ENCODE measurements around the gene PCSK5.
"Not testable (repeated sequence)": the region's sequence is repeated elsewhere in the genome, so short reads cannot be mapped to it uniquely, and the experiment has no call there.

PCSK5 gene

DNA sequence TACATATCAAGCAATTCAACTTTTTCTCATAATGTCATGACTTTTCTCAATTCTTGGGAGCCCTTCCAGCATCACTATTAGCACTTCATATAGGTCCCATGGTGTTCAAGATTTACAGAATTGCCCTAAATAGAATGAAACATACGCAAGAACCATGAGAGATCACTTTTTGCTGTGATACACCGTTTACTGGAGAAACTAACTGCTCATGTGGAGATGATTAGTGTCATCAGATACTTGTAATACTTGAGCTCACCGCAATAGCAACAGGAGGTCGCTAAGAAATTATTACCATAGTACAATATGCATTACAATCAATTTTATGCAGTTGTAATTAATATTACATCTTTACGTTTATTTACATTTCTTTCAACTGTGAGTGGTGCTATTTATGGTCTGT is 4.8 kb upstream of the PCSK5 start:
- H3K4me3 ChIP-seq (ENCODE audit: low read depth, low read length): no peak overlapping the region
- DNase-seq (ENCODE audit: low read depth): no peak

DNA sequence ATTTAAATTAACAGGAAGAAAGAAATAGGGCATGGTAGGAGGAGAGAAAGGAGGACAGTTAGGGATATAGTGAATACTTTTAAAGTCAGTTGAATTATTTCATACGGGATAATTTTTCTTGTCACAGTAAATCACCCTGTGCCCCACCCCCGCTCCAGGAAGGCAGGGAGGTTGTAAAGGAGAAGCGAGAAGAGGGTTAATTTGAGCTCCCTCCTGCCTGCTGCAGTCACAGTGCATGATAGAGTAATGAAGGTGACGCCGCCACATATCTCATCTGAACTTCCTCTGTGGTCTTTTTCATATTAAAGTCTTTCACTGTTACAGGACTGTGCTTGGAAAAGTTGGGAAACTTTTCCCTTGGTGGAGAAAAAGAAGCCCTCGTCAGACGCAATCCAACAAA is 896 bp upstream of the PCSK5 start:
- H3K4me3 ChIP-seq (ENCODE audit: low read depth, low read length): peak overlapping the region; percentile 81
- DNase-seq (ENCODE audit: low read depth): no peak

DNA sequence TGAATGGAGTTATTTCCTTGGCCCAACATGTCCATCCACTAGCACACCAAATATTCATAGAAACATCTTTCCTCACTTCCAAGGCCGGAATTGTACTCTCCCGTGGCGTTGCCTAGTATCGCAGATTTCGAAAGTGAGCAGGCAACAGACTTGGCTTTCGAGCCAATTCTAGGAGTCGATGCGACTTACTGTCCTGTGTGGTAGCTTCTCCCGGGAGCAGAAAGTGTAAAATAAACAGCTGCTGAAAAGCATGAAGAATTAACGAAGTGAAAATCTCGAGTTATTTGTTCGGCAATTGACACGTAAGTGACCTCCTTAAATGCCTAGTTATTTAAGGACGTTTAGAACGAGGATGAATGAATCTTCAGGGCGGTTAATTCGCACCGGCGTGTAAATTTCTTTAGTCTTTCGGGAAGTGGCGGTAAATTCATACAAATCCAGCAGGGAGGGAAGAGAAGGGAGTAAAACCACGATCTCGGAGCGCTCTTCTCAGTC is 449 bp upstream of the PCSK5 start:
- no peak for DNase-seq (ENCODE audit: low read depth)
- peak overlapping the region; percentile 81 for H3K4me3 ChIP-seq (ENCODE audit: low read depth, low read length)

DNA sequence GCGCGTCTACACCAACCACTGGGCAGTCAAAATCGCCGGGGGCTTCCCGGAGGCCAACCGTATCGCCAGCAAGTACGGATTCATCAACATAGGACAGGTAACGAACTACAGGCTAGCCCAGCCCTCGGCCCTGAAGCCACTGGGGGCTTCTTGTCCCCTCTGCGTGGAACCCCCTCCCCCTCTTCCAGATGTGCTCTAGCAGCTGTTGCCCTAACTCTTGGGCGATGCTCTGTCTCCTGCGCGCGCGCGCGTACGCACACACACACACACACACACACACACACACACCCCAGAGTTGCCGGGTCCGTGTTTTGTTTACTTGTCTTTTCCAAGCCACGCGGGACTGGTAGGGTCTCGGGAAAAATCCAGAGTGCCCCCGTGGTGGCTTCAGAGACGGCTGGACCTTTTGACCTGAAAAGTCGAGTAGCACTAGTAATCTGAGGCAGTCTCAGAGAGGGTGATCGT is 836 bp downstream of the PCSK5 start:
- DNase-seq (ENCODE audit: low read depth): no peak
- H3K4me3 ChIP-seq (ENCODE audit: low read depth, low read length): peak overlapping the region; percentile 81

DNA sequence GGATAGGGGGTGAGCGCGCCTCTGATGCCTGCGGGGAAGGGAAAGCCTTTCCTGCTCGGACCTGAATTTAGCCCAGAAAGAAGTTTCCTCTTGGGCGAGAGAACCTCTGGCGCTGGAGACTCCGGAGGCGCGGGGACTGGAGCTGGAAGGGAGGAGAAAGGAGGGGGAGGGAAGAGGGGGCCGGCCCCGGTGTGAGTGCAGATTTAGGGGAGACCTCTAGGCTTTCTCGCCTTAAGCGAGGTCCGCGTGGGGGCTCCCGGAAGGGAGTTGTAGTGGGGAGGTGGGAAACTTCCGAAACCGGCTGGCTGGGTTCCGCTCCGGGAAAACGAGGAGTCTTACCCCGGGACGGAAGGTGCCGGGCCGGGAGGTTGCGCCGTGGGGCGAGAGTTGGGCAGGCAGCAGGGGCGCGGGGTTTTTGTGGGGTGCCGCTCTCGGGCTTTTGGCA is 1.3 kb downstream of the PCSK5 start:
- peak overlapping the region; percentile 81 for H3K4me3 ChIP-seq (ENCODE audit: low read depth, low read length)
- no peak for DNase-seq (ENCODE audit: low read depth)

DNA sequence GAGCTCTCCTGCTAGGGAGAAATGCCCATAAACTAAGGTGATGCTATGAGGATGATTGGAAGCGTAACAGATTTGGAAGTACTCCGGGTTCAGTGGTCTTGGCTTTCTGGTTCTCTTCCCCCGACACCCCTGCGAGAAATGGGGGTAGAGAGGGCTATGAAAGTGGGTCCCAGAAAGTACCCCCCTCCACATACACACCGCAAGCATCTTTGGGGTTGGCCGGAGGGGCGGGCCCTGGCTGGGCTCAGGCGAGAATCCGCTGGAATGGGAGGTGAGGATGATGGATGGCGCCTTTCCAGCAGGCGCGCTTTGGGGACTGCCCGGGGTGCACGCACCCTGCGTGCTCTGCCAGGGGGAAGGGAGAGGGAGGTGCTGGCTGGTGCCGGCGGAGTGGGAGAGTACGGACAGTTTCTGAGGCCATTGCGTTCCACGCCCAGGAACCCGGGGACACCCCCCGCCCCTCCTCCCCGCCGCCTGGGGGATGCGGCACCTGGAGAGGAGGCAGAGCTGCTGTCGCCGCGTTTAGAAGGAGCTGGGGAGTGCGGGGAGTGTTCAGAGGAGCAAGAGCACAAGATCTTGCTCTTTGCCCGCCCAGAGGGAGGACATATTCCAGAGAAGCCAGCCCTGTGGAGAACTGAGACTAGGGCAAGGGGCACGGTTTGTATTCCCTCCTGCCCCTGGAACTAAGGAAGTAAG is 1.9 kb downstream of the PCSK5 start:
- no peak for DNase-seq (ENCODE audit: low read depth)

DNA sequence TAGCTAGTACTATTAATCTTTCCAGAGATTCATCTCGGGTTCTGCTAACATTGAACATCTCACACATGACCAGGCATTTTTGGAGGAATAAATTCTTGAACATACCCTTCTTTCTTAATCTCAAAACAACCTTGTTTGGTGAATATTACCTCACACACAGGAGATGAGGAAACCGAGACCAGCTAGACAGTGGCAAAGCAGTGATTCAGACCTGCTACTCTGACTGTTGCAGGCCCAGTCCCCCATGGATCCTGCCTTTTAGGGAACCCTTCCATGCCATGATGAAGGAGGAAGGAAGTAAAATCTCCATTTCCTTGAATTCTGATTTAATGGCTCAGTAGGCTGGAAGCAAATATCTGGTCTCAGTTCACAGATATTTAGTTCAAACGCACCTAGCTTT is 2.6 kb downstream of the PCSK5 start:
- peak overlapping the region; percentile 81 for H3K4me3 ChIP-seq (ENCODE audit: low read depth, low read length)
- DNase-seq (ENCODE audit: low read depth): no peak

More for the DNA sequence above, 1.9 kb downstream of the PCSK5 start:
- H3K4me3 ChIP-seq (ENCODE audit: low read depth, low read length): peak overlapping the region; percentile 81

DNA sequence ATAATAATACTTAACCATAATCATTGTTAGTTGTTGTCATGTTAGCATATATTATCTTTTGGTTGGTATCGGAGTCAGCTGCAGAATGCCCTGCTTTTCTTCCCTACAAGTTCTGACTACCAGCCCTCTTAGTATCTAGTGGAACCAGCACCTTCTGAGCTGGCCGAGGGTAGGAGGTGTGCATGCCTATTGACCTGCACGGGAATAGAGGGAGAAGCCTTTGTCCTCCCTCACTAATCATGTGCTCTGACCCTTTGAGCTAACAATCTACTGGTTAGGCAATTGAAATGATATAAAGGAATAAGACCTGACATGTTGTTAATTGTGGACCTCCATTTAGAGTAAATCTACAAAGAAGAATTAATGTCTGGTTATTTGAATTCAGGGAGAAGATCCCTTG is 4.1 kb downstream of the PCSK5 start:
- H3K4me3 ChIP-seq (ENCODE audit: low read depth, low read length): no peak overlapping the region
- DNase-seq (ENCODE audit: low read depth): no peak

DNA sequence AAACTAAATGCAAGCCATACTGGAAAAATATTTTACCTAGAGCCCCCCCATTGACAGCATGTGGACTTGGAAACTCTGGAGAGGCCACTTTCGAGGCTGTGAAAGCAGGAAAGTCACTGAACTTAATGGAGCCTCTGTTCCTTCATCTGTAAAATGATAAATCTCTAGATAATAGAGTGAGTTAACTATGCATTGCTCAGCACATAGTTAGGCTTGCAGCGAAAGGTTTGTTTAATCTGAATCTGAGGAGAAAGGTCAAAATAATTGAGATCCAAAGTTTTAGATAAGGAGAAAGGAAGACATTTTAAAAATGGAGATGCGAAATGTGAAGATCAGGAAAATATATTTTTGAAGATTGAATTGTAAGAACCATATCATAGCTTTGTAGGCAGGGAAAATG is 4.6 kb downstream of the PCSK5 start:
- no peak for DNase-seq (ENCODE audit: low read depth)
- no peak overlapping the region for H3K4me3 ChIP-seq (ENCODE audit: low read depth, low read length)

DNA sequence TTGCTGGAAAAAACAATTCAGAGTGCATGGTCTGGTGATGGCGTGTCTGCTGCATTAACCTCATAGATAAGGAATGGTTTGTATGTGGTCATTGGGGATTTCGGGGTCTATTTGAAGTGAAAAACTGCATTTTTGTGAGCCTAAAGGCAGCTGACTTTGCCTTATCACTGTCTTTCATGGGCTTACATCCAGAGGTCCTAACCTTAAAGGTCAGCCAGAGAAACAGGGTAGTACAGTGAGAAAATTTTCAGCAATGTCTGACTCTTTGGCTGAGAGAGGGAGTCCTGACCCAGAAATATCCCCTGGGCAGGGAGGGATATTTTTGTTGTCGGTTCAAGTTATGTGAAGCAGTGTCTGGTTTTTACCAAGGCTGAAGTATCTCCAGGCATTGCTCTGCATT is 5.7 kb downstream of the PCSK5 start:
- no peak for DNase-seq (ENCODE audit: low read depth)

DNA sequence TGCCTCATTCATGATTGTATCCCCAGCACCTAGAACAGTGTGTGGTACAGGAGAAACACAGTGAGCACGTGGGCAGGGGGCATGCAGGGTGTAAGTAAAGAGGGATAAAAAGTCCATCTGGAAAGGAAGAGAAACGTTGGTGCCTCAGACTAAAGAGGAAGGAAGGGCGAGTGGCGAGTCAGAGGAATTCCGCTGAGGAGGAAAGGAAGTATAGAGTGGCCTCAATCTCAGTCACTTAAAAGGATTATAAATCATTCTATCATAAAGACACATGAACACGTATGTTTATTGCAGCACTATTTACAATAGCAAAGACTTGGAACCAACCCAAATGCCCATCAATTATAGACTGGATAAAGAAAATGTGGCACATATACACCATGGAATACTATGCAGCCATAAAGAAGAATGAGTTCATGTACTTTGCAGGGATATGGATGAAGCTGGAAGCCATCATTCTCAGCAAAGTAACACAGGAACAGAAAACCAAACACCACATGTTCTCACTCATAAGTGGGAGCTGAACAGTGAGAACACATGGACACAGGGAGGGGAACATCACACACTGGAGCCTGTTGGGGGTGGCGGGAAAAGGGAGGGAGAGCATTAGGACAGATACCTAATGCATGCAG is 10.5 kb downstream of the PCSK5 start:
- H3K4me3 ChIP-seq (ENCODE audit: low read depth, low read length); DNase-seq (ENCODE audit: low read depth): not testable (repeated sequence)

More for the DNA sequence above, 5.7 kb downstream of the PCSK5 start:
- no peak overlapping the region for H3K4me3 ChIP-seq (ENCODE audit: low read depth, low read length)

DNA sequence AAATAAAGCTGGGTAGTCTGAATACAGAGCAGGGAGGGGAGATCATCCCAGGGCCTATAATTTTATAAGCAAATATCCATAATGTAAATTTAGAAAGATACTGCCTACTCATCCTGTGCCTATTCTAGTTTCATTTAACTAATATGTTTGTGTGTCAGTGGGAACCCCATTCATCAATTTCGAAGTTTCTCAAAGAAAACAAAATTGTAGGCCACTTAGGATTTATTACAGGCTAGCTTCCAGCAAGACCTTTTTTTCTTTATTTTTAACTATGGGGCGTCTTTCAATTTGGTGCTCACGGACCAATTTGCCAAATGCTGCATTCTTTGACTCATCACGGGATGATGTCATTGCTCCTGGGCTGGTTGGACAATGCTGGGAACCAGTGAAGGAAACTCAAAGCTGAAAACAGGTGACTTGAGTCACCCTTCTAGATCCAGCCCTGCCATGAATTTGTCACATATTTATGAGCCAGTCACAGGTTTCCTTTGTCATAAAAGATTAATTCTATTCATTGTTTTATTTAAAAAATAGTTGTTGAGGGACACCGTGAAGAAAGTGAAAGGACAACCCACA is 13.4 kb downstream of the PCSK5 start:
- no peak for DNase-seq (ENCODE audit: low read depth)

DNA sequence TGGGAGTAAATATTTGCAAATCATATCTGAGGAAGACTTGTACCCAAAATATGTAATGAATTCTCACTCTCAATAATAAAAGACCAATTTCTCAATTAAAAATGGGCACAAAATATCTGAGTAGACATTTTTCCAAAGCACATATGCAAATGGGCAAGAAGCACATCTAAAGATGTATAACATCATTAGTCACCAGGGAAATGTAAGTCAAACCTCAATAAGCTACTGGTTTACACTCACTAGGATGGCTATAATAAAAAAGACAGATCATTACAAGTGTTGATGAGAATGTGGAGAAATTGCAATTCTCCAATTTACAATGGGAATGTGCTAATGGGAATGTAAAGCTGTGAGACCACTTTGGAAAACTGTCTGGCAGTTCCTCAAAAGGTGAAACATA is 13.9 kb downstream of the PCSK5 start:
- H3K4me3 ChIP-seq (ENCODE audit: low read depth, low read length): no peak overlapping the region
- DNase-seq (ENCODE audit: low read depth): no peak

More for the DNA sequence above, 13.4 kb downstream of the PCSK5 start:
- H3K4me3 ChIP-seq (ENCODE audit: low read depth, low read length): no peak overlapping the region

DNA sequence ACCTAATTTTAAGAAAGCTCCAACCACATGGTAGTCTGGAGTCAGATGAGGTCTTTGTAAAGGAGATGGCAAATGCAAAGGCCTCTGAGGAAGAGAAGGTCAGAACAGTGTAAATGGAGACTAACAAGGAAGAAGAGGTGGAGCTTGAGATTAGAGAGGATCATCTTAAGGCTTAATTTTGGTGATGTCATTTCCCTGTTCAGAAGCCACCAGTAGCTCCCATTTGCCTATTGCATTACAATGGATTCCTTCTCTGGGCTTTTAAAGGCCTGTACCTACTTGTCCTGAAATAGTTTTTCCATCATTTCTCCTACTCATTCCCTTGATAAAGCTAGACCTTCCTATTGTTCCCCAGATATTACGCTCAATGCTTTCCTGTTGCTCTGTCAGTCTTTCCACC is 16.1 kb downstream of the PCSK5 start:
- DNase-seq (ENCODE audit: low read depth): no peak
- H3K4me3 ChIP-seq (ENCODE audit: low read depth, low read length): no peak overlapping the region

DNA sequence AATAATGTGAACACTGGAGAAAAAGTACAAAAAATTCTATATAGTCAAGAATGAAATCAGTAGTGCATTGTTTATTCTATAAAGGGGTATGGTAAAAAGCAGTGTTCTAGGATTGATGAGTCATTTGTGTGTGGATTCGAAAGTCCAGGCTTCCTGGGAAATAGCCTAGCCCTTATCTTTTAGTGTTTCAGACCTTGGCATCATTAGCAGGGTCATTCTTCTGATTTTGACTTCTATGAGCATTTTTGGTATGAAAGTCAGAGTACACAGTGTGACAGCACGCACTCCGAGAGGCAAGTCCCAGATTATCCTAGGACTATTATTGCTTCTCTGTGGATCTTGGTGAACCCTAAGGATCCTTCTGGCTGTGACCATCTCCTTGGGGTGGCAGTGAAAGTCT is 16.9 kb downstream of the PCSK5 start:
- no peak for DNase-seq (ENCODE audit: low read depth)
- H3K4me3 ChIP-seq (ENCODE audit: low read depth, low read length): no peak overlapping the region

DNA sequence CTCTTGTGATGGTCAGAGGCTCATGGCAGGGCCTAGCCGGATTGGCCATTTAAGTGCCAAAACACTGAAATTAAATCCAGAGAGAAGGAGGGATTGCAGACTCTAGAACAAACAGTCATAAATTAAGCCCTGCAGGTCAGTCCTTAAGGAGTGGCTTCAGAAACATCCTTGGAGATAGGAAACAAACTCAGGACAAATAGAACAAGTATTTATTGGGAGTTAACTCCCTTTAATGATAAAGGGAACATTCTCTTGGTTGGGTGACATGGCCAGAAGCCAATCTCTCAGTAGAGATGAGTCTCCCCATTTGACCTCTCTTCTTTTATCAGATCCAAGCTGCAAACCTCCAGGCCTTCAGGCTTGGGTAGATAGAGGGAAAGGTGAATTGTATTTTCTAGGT is 17.4 kb downstream of the PCSK5 start:
- DNase-seq (ENCODE audit: low read depth): no peak
- H3K4me3 ChIP-seq (ENCODE audit: low read depth, low read length): no peak overlapping the region

DNA sequence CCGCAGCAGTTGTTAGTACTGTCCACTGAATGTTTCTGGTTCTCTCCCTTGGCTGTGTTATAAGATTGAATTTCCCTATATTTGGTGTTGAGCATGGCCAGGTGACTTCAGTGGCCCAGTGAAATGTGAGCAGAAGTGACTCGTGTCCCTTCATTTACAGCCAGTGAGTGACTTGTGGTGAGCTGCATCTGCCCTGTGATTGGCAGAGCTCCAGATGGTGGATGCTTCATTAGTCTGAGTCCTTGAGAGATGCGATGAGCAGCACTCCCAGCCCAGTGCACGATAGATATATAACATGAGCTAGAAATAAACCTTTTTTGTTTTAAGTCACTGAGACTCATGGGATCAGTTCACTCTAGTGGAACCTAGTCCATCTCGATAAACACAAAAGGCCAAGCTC is 19.3 kb downstream of the PCSK5 start:
- no peak overlapping the region for H3K4me3 ChIP-seq (ENCODE audit: low read depth, low read length)
- DNase-seq (ENCODE audit: low read depth): no peak

DNA sequence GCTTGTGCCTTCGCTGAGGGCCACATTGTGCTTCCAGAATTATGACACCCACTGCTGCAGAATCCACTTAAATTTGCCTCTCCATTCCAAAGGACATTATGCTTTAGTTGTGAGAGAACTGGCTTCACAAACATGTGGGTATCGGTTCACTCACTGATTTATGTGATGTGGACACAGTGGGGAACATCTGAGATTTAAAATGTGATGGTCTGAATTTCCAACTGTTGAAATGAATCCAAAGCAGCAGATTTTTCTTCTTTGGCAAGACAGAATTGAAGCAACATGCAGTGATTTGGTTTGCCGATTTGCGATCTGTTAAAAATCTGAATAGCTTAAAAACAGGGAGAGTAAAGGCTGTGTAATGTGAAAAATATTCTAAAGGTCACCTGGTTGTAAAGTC is 20.3 kb downstream of the PCSK5 start:
- no peak overlapping the region for H3K4me3 ChIP-seq (ENCODE audit: low read depth, low read length)
- no peak for DNase-seq (ENCODE audit: low read depth)

DNA sequence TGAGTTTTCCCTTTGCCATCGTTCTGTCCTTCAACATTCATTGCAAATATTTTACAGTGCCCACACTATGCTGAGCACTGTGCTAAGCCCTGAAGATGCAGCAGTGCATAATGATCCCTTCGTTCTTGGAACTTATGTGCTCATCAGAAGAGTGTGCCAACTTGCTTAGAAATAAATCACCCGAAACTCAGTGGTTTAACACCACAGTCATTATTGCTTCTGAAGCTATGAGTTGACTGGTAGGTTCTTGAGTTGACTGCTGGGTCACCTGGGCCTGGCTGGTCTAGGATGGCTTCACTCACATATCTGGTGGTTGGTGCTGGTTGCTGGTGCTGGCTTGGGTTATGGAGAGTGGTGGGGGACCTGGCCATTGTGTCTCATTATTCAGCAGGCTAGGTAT is 20.9 kb downstream of the PCSK5 start:
- no peak overlapping the region for H3K4me3 ChIP-seq (ENCODE audit: low read depth, low read length)
- DNase-seq (ENCODE audit: low read depth): no peak

DNA sequence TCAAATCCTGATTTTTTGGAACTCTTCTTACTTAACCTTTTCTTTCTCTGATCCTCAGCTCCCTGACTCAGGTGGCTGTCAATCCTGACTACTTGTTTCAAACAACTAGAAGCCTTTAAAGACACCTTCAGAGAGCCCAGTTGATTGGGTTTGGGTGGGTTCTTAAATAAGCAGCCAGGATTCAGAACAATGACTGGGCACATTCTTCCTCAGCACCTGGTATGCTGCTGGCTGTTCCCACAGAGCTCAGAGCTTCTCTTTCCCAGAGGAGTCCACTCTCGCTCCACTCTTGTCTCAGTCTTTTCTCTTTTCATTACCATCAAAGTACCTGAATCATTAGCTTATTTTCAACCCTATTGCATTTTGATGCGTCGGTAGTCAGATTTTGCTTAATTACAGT is 22.5 kb downstream of the PCSK5 start:
- no peak for DNase-seq (ENCODE audit: low read depth)
- H3K4me3 ChIP-seq (ENCODE audit: low read depth, low read length): no peak overlapping the region

DNA sequence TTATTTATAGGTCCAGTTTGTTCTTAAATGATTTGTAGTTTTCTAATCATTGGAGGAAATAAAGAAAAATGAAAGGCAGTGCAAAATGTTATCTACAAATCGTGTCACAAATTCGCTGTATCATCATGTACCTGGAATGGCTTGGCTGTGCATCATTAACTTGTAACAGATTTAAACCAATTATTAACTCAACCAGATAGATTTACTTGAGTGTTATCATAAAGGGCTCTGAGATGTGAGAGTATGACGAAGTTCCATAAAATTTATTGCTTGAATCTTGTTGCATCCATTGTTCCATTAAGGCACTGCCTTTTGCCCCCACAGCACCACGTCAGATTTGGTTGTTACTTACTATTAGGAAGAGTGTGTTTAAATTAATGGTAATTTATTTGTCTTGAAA is 23.5 kb downstream of the PCSK5 start:
- no peak for DNase-seq (ENCODE audit: low read depth)
- no peak overlapping the region for H3K4me3 ChIP-seq (ENCODE audit: low read depth, low read length)

All from skeletal muscle cell (primary cell).